Ovary (tissue), 9 donors: ENCODE measurements around the gene FBXL17. TPM values are rescaled to one million over a fixed set of nuclear protein-coding genes. Genes with fewer than 3 reads are reported as not detected.

Experiments used
- DNase-seq, 5 donors: peaks; one replicate each; pipeline ENCODE4 v3.0.0-alpha.2; 2019 to 2020
- H3K27ac ChIP-seq, 2 donors: fragments of 200-600 bp; one replicate each; pipeline versions ENCODE4 v1.5.1 to v1.8.0; 2019 to 2022
- H3K27me3 ChIP-seq: fragments of 200-600 bp; one replicate; pipeline ENCODE4 v1.8.0; 2022
- H3K36me3 ChIP-seq: fragments of 200-600 bp; sonication (generic); one replicate; pipeline ENCODE4 v1.5.1; 2019
- H3K4me1 ChIP-seq: one replicate; pipeline ENCODE4 v1.8.1; 2013; ENCODE audit warnings: mild to moderate bottlenecking, moderate library complexity; ENCODE audit not compliant: insufficient read depth
- H3K4me3 ChIP-seq: fragments of 200-600 bp; sonication (generic); one replicate; pipeline ENCODE4 v1.5.1; 2017
- H3K9me3 ChIP-seq, 2 donors: fragments of 200-600 bp in 1 of 2; sonication (generic) in 1 of 2; one replicate each; pipeline versions ENCODE4 v1.5.1 to v1.8.1; 2013 to 2019; ENCODE audit warnings: mild to moderate bottlenecking in 1 of 2, moderate library complexity in 1 of 2
- CTCF ChIP-seq, 3 donors: fragments of 450-650 bp in 2 of 3; fragments of 200-600 bp in 1 of 3; IDR thresholded peaks; one replicate each; pipeline versions ENCODE4 v1.5.1 to v1.8.0; 2016 to 2022; ENCODE audit warnings: antibody characterized with exemption in 3 of 3, mild to moderate bottlenecking in 1 of 3
- EP300 ChIP-seq: sonication (generic); formaldehyde crosslinking; IDR thresholded peaks from one replicate; pipeline ENCODE4 v1.6.1; 2017; ENCODE audit warnings: antibody characterized with exemption
- POLR2A ChIP-seq: fragments of 450-650 bp; IDR thresholded peaks from one replicate; pipeline ENCODE4 v1.6.1; 2017; ENCODE audit warnings: antibody characterized with exemption, mild to moderate bottlenecking, moderate library complexity
- WGBS, 3 donors: extraction: QIAGEN DNeasy Blood & Tissue Kit in 1 of 3; methylation state at CpG; one replicate each; pipeline versions ENCODE4 v1.1.5 to v1.1.7; 2013 to 2017; 5-methylcytosine and 5-hydroxymethylcytosine counted together
- intact Hi-C, 4 donors: fragments of 100-400 bp; cut with DNase I; formaldehyde crosslinking; loops; one replicate each; pipeline versions ENCODE4 v1.11.0 to v1.15.1; 2022 to 2023
- polyA plus RNA-seq, 2 donors: library from polyadenylated mRNA; stranded (reverse); fragments of 200-250 nt in 1 of 2; fragments of 350-450 nt in 1 of 2; fragmentation: Illumina TruSeq in 1 of 2; extraction: RNeasy Lipid Tissue Mini Kit (QIAGEN cat#74804) in 1 of 2; gene quantifications; one replicate each; pipeline ENCODE4 v1.2.3, GENCODE V29; 2013 to 2014
- total RNA-seq, 7 donors: library from RNA; depleted of rRNA in 2 of 7; stranded (reverse); fragments of >200 nt in 2 of 7; fragmentation: NEBNext Ultra II Directional in 3 of 7; extraction: Animal tissue kit (Norgen Biotek cat#: 25700) in 3 of 7; gene quantifications; one replicate each; pipeline versions ENCODE4 v1.1.0 to v1.2.4, GENCODE V29; 2016 to 2023
- donor health status: DM: no; HTN: no; CAD: no; lungs with moderate emphysema.
- donor health status: DM: no; HTN: no; CAD: no.
- donor health status: Bipolar disorder and iron deficiency.
- donor health status: DM: yes; HTN: yes; CAD: no.
- donor health status: DM: no; HTN: no; CAD: no.
- donor health status: DM: yes; HTN: yes; CAD: no.

FBXL17 gene
- total and polyA plus RNA-seq, 9 donors: 6.8 to 20.4 (median 15.9) TPM

GRCh38 chr5:107869438-107870115, 512.3 kb downstream of the FBXL17 start:
- Histone ChIP-seq H3K27ac (no peak overlapping the region), H3K4me1 (no peaks in the 10 kb centered on the region), H3K4me3 (no peak overlapping the region), H3K36me3 (no peaks in the 10 kb centered on the region), H3K9me3 (peaks cover 0 to under 1% of the 10 kb centered on the region in 2 donors), H3K27me3 (no peaks in the 10 kb centered on the region)
- no peak for DNase-seq
- TF ChIP-seq POLR2A: no peak
- TF ChIP-seq EP300: no peak
- no peak for TF ChIP-seq CTCF (IDR thresholded peaks at IDR 0.05)
- 79 to 84% (median 79%) methylated on average over 4 of the region's 4 CpGs for WGBS, 3 donors
- intact Hi-C loops: no loop called here

GRCh38 chr5:107868650-107869409, 513.1 kb downstream of the FBXL17 start:
- no peaks in the 10 kb centered on the region for H3K4me1 ChIP-seq
- no peak overlapping the region for H3K4me3 ChIP-seq
- intact Hi-C loops: no loop called here
- H3K36me3 ChIP-seq: no peaks in the 10 kb centered on the region
- H3K9me3 ChIP-seq: peaks cover 0 to 3% of the 10 kb centered on the region in 2 donors
- TF ChIP-seq EP300: no peak
- TF ChIP-seq POLR2A: no peak
- no peak for TF ChIP-seq CTCF (IDR thresholded peaks at IDR 0.05)
- no peak overlapping the region for H3K27ac ChIP-seq
- DNase-seq: no peak
- H3K27me3 ChIP-seq: no peaks in the 10 kb centered on the region
- WGBS, 3 donors: 93 to 95% (median 94%) methylated on average over 7 of the region's 7 CpGs

GRCh38 chr5:107867266-107867665, 514.6 kb downstream of the FBXL17 start:
- TF ChIP-seq EP300 (no peak), POLR2A (no peak), CTCF (IDR thresholded peaks at IDR 0.05) (no peak)
- 73 to 91% (median 75%) methylated on average over 2 of the region's 2 CpGs for WGBS, 3 donors
- intact Hi-C loops: no loop called here

DNA sequence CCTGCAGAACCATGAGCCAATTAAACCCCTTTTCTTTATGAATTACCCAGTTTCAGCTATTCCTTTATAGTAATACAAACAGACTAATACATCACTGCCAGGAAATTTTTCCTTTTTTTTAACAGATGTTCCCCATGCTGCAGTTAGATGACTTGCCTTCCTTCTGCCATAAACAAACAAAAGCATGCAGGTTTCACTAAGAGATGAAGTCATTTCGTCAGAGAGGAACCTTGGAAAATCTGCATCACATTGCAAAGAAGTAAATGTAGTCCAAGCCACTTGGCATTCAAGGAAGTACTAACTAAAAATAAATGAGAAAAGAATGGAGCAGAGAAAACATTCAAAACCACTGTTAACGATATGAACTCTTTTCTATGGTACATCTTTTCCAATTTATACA, 517.1 kb downstream of the FBXL17 start:
- no peaks in the 10 kb centered on the region for H3K4me1 ChIP-seq
- TF ChIP-seq EP300: no peak
- no peak for TF ChIP-seq CTCF (IDR thresholded peaks at IDR 0.05)
- no peak for TF ChIP-seq POLR2A
- no peak for DNase-seq
- H3K36me3 ChIP-seq: no peaks in the 10 kb centered on the region
- H3K9me3 ChIP-seq: peaks cover 0 to 3% of the 10 kb centered on the region in 2 donors
- intact Hi-C loops: no loop called here
- no peak overlapping the region for H3K4me3 ChIP-seq
- 52 to 79% (median 73%) methylated on average over 2 of the region's 2 CpGs for WGBS, 3 donors
- H3K27ac ChIP-seq: no peak overlapping the region
- H3K27me3 ChIP-seq: no peaks in the 10 kb centered on the region

More at GRCh38 chr5:107867266-107867665, 514.6 kb downstream of the FBXL17 start:
- Histone ChIP-seq H3K27me3 (no peaks in the 10 kb centered on the region), H3K9me3 (peaks cover 0 to 3% of the 10 kb centered on the region in 2 donors), H3K27ac (no peak overlapping the region), H3K36me3 (no peaks in the 10 kb centered on the region), H3K4me3 (no peak overlapping the region), H3K4me1 (no peaks in the 10 kb centered on the region)
- no peak for DNase-seq
